GM21367 (cell line): ENCODE data around the gene FAM47C.
"Not testable (repeated sequence)": the region's sequence is repeated elsewhere in the genome, so short reads cannot be mapped to it uniquely, and the experiment has no call there.

Experiments used
- ATAC-seq: cut with Tn5 transposase; IDR thresholded peaks from one replicate; pipeline ENCODE4 v1.9.1; 2021; ENCODE audit not compliant: unreplicated experiment

The FAM47C gene

GRCh38 chrX:37008182-37008581 is at the start of gene FAM47C:
FAM47C (plus strand) TSS chrX:37008366; CDS start chrX:37008411, 45 bp downstream.
- not testable (repeated sequence) for ATAC-seq

- no peak for ATAC-seq
Measured at GRCh38 chrX:36961590-36961989, 46.6 kb upstream of the FAM47C start.

GRCh38 chrX:36963069-36963808 is 44.9 kb upstream of the FAM47C start:
- no peak for ATAC-seq

- no peak for ATAC-seq
Measured at GRCh38 chrX:36963852-36964251, 44.3 kb upstream of the FAM47C start.

- ATAC-seq, result no peak
Measured at GRCh38 chrX:36973575-36973974, 34.6 kb upstream of the FAM47C start.

GRCh38 chrX:36974911-36975310 is 33.3 kb upstream of the FAM47C start:
- ATAC-seq, result no peak

- no peak for ATAC-seq
Measured at GRCh38 chrX:36978886-36979285, 29.3 kb upstream of the FAM47C start.

- ATAC-seq, result no peak
Measured at GRCh38 chrX:36983831-36984230, 24.3 kb upstream of the FAM47C start.

GRCh38 chrX:36985416-36986209 is 22.6 kb upstream of the FAM47C start:
- not testable (repeated sequence) for ATAC-seq

- ATAC-seq, result no peak
Measured at GRCh38 chrX:36986231-36986630, 21.9 kb upstream of the FAM47C start.

- ATAC-seq, result not testable (repeated sequence)
Measured at GRCh38 chrX:36987212-36987611, 21.0 kb upstream of the FAM47C start.

- ATAC-seq, result no peak
Measured at GRCh38 chrX:37000140-37000539, 8.0 kb upstream of the FAM47C start.

- no peak for ATAC-seq
Measured at GRCh38 chrX:37010496-37010895, 2.3 kb downstream of the FAM47C start.

- not testable (repeated sequence) for ATAC-seq
Measured at GRCh38 chrX:37034260-37034659, 26.1 kb downstream of the FAM47C start.

- ATAC-seq, result not testable (repeated sequence)
Measured at GRCh38 chrX:37036674-37037220, 28.6 kb downstream of the FAM47C start.

- ATAC-seq, result not testable (repeated sequence)
Measured at GRCh38 chrX:37038814-37039213, 30.6 kb downstream of the FAM47C start.

- ATAC-seq, result not testable (repeated sequence)
Measured at GRCh38 chrX:37042956-37043885, 35.1 kb downstream of the FAM47C start.

- ATAC-seq, result no peak
Measured at GRCh38 chrX:37047776-37048175, 39.6 kb downstream of the FAM47C start.

GRCh38 chrX:37057572-37057971 is 49.4 kb downstream of the FAM47C start:
- not testable (repeated sequence) for ATAC-seq

- ATAC-seq, result peak; percentile 88
Measured at GRCh38 chrX:37060999-37061398, 52.8 kb downstream of the FAM47C start.
